CMK (cell line): ENCODE measurements around the gene CIT.

Experiments
- DNase-seq: peaks from one replicate; pipeline ENCODE4 v3.0.0-alpha.2; 2010; ENCODE audit warnings: low read depth

The CIT gene

DNA sequence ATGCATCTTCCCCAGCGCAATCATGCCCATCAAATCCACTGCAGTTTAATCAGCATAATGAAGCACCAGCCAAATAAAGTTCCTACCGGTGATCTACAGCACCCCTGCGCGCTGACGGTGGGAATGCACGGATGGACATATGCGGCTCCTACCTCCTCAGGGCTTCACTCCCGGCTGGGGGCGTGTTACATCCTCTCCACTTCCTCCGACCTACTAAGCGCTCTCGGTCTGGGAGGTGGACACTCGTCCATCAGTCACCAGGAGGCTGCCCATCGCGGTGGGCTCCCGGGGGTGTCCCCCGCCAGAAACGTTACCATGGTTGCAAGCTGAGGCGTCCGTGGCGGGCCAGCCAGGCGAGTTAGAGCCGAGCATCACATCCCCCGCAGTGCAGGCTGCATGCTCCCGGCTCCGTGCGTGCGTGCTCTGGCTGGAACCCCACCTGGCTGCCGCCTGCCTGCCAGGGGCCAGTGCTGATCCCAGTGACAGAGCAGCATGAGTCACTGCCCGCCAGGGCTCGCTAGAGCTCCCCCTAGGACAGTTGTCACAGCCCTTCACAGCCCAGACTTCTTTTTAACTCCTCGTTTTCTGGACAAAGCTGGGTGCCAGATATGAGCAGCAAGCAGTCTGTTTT, 73.0 kb downstream of the CIT start:
- no peak for DNase-seq

DNA sequence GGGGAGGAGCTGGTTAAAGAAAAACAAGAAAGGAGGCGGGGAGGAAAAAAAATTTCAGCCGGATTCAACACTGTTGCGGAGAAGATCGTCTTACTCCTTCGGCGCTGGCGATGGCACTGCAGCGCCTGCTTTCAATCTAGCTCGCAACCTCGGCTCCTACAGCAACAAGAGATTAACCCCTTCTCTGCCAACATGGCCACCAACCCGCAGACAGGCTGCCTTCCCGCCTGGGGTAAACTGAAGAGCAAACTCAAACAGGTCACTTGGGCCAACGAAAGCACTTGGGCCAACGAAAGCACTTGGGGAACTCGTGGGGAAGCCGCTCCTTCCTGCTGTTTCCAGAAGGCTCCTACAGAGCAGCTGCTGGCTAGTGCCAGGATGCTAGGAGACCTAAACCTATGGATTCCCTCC, 73.7 kb downstream of the CIT start:
- no peak for DNase-seq

DNA sequence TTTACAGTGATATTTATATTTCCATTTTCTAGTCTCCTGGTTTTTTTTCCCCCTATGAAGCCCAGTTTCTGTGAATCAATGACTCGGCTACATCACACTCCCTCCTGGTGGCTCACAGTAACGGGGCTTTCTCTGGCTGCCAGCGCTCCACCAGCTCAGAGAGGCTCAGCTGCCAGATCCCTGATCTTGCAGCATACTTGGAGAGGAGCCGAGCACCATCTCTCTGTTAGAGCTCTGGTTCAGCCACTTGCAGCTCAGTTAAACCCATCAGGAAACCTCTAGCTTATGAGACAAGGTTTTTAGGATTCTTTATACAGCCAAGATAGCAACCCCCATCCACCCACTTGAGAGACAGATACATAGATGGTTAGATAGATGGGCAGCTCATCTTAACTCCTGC, 74.6 kb downstream of the CIT start:
- DNase-seq: no peak

DNA sequence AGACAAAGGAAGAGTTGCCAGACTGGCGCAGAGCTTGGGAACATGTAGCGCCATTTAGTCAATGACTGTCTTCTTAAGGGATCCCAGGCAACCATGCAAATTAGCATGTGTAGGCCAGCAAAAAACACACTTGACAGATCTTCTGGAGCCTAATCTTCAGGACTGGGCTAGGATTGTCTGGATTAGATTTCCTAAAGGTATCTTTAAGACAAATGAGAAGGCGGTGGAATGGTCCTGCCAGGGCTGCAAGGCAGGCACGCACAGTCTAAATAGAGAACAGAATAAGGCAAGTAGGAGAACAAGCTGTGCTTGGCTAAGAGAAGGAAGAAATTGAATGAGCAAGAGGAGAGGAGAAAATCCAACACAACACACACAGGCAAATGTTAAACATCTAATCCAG, 80.0 kb downstream of the CIT start:
- DNase-seq: no peak

DNA sequence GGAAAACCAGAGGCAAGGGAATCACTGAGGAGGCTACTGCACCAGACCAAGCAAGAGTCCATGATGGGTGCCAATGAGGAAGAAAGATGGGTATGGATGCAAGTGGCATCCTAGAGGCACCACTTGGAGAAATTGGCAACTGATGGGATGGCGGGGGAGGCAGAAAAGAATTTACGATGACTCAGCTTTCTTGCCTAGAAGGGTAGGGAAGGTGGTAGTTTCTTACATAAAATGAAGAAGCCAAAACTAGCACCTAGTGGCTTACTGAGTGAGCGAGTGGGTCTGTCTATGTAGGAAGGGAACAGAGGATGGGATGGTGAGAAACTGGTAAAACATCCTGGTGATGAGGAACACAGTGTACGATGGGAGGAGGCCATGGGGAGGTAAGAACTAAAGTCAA, 80.8 kb downstream of the CIT start:
- no peak for DNase-seq

DNA sequence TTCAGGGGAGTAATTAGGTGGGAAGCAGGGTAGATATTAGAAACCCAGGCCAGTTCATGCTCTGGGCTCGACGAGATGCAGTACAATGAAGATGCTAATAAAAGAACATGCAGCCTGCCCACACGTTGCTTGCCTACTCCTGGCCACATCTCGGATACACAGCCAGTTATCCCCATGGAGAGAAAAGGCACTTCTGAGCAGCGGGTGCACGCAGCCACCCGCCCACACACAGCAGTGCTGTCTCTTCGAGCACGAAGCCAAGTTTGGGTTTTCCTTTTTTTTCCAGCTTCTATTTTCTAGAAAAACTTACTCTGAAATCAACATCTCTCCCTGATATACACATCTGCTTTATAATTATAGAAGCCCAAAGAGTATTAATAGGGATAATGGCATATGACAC, 85.7 kb downstream of the CIT start:
- DNase-seq: no peak

DNA sequence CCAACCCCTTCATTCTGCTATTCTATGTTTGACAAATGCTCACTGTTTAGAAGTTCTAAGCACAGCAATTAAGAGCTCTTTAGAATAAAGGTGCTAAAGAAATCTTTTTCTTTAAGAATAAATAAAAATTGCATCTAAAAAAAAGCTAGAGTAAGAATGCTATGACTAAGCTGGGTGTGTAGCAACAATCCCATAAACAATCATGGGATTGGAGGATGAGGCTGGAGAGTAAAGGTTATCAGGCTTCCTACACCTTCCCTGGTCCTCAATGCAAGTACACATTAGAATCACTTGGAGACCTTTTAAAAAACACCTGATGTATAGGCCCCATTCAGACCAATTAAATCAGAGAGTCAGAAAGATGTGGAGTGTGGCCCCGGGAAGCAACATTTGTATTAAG, 88.3 kb downstream of the CIT start:
- DNase-seq: no peak

DNA sequence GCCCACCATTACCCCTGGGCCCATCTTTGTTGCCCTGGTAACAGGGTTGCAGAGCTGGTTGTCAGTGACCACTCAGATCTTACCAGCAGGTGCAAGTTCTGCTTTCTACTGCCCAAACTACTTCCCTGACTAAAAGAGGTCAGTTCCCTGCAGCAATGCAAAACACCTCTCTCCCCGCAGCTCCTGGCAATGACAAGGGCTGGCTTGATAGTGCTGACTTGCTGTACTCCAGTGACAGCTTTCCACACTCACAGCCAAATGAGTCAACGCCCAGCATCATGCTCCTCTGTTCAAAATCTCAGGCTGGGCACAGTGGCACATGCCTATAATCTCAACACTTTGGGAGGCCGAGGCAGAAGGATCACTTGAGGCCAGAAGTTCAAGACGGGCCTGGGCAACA, 90.6 kb downstream of the CIT start:
- no peak for DNase-seq

DNA sequence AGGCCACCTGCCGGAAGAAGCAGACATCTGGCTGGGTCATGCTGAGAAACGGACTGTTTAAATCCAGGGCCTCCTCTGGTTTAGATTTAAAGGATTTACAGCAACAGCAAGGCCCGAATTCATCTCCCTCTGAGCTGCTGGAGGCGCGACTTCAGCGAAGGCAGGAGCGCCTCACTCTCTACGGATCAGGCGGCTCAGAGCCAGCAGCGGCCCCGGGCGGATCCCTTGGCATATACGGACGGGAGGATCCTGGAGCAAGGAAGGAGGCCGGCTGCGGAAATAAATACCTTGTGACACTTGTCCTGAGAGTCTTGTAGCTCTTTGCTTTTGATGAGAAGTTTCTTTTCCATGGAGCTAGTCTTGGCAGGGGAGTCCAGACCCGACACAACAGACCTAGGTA, 92.4 kb downstream of the CIT start:
- no peak for DNase-seq

DNA sequence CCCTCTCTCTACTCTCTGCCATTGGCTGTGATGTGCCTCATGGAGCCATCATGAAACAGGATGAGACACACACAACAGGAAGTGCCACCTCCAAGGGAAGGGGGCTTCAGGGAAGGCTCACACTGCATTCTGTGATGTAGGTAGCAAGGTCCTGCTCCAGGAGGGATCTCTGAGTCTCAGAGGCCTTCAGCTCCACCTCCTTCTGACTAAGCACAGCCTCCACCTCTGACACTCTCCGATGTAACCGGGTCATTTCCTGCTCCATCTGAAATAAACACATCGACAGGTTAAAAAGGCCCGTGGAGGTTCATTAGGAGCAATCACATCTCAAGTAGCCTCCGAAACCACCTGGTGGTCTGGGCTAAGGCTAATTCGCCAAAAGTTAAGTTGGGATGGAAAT, 93.3 kb downstream of the CIT start:
- no peak for DNase-seq

DNA sequence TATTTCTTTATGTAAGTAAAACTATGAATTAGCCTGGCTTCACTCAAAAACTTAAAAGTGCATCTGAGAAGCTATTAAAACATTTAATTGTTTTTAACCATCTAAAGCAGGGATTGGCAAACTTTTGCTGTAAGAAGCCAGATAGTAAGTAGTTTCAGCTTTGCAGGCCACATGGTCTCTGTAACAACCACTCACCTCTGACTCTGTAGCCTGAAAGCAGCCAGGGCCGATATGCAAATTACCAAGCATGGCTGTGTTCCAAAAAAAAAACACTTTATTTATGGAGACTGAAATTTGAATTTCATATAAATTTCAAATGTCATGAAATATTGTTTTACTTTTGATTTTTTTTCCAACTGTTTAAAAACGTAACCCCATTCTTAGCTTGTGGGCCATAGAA, 95.3 kb downstream of the CIT start:
- DNase-seq: no peak

DNA sequence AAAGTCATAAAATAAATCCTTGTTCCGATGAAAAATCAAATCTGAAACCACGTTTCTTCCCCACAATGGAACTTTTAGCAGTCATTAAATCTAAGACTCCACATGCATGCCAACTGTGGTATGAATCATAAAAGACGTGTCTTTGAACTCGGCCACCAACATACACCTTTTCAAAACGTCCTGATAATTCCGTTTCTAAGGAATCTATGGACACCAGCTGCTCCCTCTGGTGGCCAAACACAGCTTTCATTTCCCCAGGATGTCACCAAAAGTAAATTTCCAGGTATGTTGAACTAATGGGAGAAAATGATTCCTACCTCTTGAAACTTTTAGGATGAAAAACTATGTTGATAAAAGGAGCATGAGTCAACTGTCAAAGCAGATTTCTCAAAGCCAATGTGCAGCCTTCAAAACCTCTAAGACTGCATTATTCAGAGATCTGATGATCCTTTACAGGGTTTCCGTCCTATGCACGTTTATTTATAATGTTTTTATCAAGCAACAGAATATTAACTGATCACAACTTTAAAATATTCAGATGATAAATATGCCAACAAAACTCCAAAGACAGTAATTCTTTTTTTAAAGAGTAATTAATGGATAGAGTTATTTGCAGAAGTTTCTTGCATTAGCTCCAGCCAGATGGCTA, 96.2 kb downstream of the CIT start:
- no peak for DNase-seq

DNA sequence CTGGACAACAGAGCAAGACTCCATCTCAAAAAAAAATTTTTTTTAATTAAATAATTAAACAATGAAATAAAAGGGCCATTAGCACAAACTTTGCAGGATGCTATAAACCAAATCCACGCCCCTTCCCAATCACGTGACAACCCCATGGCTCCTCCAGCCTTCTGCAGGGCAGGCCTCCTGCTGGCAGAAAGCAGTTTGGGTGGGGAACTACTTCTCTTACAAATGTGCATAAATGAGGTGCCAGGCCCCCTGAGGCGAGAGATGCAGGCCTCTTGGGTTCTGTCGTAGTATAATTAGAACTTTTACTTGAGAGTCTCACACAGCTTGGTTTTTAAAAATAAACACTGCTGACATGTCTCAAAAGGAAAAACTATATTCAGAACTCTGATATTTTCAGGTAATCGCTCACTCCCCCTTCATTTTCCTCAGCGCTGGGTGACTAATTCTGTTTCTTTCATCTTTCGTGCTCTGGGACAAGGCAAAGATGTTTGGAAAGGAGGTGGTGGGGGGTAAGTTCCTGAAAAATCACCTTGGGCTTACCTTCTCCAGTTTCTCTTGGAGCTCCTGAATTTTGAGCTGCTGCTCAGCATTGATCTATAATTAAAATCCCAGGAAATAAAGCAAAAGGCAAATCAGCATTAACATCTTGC, 101.7 kb downstream of the CIT start:
- no peak for DNase-seq

DNA sequence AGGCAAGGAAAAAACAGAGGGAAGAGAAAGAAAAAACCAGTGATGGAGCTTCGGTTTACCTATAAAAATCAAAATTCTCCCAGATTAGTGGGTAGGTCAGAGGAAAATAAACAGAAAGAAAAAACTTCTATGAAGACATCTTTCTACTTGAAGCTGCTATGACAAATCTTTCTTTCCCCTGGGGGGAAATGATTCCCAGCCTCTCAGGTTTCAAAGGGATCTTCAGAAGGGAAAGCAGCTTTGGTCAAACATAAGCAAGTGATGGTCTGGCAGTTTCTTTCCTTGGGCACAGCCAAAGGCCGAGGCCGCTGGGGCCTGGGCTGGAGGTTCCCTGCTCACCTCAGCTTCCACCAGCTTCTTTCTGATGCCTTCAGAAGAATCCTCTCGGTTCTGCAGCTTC, 104.7 kb downstream of the CIT start:
- DNase-seq: no peak

DNA sequence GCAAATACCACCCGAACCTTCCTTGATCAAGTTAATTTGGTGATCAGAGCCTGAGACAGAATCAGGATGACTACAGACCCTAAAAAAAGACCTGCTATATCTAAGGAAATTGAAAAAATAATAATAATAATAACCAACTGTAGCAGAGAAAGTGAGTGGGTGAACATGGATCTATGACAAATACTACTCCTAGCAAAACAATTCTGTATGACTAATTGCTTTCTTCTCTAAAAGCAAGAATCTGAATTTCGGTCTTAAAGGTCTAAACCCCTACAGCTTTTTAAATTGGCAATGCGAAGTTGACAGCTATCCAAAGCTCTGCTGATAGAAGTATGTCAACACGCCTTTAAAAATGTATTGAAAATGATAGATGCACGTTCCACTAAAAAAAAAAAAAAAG, 107.0 kb downstream of the CIT start:
- no peak for DNase-seq

DNA sequence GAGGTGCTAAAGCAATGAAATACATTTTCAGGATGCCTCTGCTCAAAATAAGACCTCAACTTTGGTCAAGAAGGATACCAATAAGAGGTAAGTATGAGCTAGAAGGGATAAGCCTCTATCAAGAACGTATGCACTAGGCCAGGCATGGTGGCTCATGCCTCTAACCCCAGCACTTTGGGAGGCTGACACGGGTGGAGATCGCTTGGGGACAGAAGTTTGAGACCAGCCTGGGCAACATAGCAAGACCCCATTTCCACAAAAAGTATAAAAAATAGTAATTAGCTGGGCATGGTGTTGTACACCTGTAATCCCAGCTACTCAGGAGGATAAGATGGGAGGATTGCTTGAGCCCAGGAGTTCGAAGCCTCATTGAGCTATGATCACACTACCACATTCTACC, 114.5 kb downstream of the CIT start:
- DNase-seq: no peak

DNA sequence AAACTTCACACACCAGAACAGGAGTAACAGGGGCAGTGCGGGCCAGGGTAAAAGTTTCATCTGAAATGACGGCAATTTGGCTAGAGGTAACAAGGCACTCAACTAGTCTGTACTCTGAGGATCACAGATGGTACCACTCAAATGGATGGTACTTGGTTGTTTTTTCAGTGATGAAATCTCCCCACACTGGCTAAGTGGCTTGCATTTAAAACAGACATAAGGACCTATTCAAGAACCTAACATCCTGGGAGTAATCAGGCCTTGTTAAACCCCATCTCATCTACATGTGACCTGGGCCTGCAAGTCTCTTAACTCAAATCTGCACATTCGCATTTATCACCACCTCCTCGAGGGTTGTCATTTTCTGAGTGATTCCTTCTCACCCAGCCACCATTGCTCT, 118.4 kb downstream of the CIT start:
- no peak for DNase-seq

DNA sequence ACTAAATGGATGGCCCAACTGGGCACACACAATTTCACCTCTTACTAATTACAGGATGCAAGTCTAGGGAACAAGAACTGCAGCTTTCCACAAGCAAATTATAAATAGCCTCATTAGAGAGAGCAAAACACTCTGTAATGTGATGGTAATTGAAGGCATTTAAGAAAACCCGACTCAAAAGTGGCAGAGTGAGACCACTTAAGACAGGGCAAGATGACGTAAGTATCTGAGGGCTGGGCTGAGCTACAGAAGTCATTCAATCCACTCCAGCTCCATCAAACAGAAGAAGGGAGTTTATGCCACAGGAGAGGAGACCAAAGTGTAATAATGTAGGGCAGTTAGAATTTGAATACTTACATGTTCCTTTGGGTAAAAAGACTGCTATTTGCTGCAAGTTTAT, 118.9 kb downstream of the CIT start:
- no peak for DNase-seq

DNA sequence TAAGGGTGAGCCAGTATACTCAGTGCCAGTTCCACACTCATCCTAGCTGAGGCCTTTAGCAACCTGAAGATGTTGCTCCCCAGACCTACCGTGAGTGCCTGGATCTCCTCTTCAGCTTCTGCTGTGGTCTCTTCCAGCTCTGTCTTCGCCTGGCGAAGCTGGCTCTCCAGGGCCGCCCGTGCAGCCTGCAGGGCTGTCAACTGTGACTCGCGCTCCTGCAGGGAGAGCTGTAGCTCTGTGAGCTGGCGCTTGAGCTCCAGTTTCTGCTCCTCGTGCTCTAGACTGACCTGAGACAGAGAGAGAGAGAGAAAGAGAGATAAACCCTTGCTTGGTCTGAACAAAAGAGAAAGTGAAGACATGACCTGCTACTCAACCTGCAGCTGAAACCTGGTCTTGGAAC, 125.2 kb downstream of the CIT start:
- no peak for DNase-seq

DNA sequence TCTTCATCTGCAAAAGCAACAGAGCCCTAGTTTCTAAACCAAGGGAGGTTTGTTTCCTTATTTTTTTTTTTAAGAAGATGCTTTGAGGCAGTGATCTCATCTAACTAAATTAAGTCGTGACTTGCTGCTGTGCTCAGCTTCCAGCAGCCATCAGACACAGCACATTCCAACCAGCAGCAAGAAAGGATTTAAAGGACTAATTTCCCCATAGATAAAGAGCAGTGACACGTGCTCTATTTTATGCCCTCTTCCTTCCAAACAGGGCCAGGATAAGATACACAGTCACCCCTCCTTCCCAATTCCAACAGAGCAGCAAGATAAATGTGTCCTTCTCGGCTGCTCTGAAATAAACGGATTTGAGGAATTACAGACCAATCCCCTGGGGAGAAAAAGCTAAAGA, 127.5 kb downstream of the CIT start:
- DNase-seq: no peak

DNA sequence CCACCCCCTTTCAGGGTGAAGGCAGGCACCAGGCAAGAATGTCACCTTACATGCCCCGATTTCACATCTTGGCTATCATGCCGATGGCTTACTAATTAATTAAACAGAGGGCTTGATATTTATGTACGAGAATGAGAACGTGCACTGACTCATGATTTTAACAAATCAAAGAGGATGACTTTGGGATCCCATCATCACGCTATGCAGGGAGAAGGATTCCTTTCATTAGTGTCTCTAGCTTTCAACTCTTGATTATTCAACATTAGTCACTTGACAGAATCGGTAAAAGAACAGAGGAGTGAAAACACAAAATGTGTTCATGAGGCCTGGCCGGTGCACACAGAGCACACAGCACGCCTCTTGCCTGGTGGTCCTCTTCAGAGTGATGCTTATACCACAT, 128.6 kb downstream of the CIT start:
- DNase-seq: no peak

DNA sequence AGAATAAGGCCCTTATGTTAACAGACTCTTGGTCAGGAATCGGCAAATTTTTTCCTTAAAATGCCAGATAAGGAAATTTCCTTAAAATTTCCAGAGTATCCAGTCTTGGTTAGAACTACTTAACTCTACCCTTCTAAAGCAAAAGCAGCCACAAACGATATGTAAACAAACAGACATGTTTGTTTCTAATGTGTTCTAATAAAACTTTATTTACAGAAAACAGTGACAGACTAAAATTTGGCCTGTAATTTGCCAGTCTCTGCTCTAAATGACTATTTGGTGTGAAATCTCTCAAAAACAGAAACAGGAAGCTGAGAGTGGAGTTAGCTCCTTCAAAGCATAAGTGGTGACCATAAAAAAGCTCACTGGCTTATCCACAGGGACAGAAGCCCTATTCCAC, 131.0 kb downstream of the CIT start:
- DNase-seq: no peak

DNA sequence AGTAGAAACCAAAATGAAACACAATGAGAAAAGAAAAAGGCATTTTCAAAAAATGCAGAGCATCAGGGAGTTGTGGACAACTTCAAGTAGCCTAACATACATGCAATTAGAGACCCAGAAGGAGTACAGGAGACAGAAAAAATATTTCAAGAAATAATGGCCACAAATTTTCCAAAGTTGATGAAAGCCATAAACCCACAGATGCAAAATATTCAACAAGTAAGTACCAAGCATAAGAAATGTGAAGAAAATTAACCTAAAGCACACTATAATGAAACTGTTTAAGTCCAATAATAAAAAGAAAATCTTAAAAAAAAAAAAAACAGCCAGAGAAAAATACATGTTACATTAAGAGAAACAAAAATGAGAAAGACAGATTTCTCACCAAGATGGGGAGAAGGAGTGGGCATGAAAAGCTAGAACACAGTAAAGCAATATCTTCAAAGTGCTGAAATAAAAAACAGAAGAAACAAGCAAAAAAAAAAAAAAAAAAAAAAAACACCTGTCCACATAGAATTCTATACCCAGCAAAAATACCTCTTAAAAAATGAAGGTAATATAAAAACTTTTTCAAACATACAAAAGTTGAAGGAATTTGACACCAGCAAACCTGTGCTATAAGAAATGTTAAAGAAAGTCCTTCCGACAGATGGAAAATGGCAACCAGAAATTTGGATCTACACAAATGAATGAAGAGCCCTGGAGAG, 132.1 kb downstream of the CIT start:
- DNase-seq: no peak
